Measurements from ENCODE around the gene ZMYM4.

Gene ZMYM4

GRCh38 chr1:35300376-35300775 is 31.9 kb downstream of the ZMYM4 start:
- Histone ChIP-seq H3K27me3 (ENCODE audit: insufficient read depth, insufficient read length) (no peaks in the 10 kb centered on the region), H3K4me3 (ENCODE audit: insufficient read length, low read depth) (no peak overlapping the region), H3K9me3 (ENCODE audit: insufficient read depth, low read length) (no peaks in the 10 kb centered on the region), H3K36me3 (ENCODE audit: insufficient read depth, insufficient read length, low read length) (peaks cover 21% of the 10 kb centered on the region), H3K9ac (ENCODE audit: insufficient read length, low read depth) (no peak overlapping the region), H3K4me1 (ENCODE audit: insufficient read depth, insufficient read length) (no peaks in the 10 kb centered on the region)
- TF ChIP-seq YY1 (IDR thresholded peaks at IDR 0.05; ENCODE audit: insufficient read depth, insufficient read length) (no peak), SUZ12 (IDR thresholded peaks at IDR 0.05; ENCODE audit: extremely low read depth, insufficient read depth, insufficient read length) (no peak), ZNF274 (IDR thresholded peaks at IDR 0.05; ENCODE audit: low read depth, low read length) (no peak)
- no peak for DNase-seq (ENCODE audit: low read depth, low spot score)

GRCh38 chr1:35301674-35302392 is 33.3 kb downstream of the ZMYM4 start:
- Histone ChIP-seq H3K9me3 (ENCODE audit: insufficient read depth, low read length) (no peaks in the 10 kb centered on the region), H3K9ac (ENCODE audit: insufficient read length, low read depth) (no peak overlapping the region), H3K27me3 (ENCODE audit: insufficient read depth, insufficient read length) (no peaks in the 10 kb centered on the region), H3K36me3 (ENCODE audit: insufficient read depth, insufficient read length, low read length) (peaks cover 13% of the 10 kb centered on the region), H3K4me3 (ENCODE audit: insufficient read length, low read depth) (no peak overlapping the region), H3K4me1 (ENCODE audit: insufficient read depth, insufficient read length) (no peaks in the 10 kb centered on the region)
- no peak for TF ChIP-seq ZNF274 (IDR thresholded peaks at IDR 0.05; ENCODE audit: low read depth, low read length)
- TF ChIP-seq SUZ12 (IDR thresholded peaks at IDR 0.05; ENCODE audit: extremely low read depth, insufficient read depth, insufficient read length) = no peak
- no peak for TF ChIP-seq YY1 (IDR thresholded peaks at IDR 0.05; ENCODE audit: insufficient read depth, insufficient read length)
- DNase-seq (ENCODE audit: low read depth, low spot score) = no peak

GRCh38 chr1:35305383-35305782 is 36.9 kb downstream of the ZMYM4 start:
- no peaks in the 10 kb centered on the region for H3K4me1 ChIP-seq (ENCODE audit: insufficient read depth, insufficient read length)
- H3K4me3 ChIP-seq (ENCODE audit: insufficient read length, low read depth) = no peak overlapping the region
- H3K9ac ChIP-seq (ENCODE audit: insufficient read length, low read depth) = no peak overlapping the region
- no peak for TF ChIP-seq ZNF274 (IDR thresholded peaks at IDR 0.05; ENCODE audit: low read depth, low read length)
- no peak for TF ChIP-seq YY1 (IDR thresholded peaks at IDR 0.05; ENCODE audit: insufficient read depth, insufficient read length)
- no peak for TF ChIP-seq SUZ12 (IDR thresholded peaks at IDR 0.05; ENCODE audit: extremely low read depth, insufficient read depth, insufficient read length)
- H3K36me3 ChIP-seq (ENCODE audit: insufficient read depth, insufficient read length, low read length) = peaks cover 11% of the 10 kb centered on the region
- no peaks in the 10 kb centered on the region for H3K9me3 ChIP-seq (ENCODE audit: insufficient read depth, low read length)
- DNase-seq (ENCODE audit: low read depth, low spot score) = no peak
- no peaks in the 10 kb centered on the region for H3K27me3 ChIP-seq (ENCODE audit: insufficient read depth, insufficient read length)

- Histone ChIP-seq H3K4me3 (ENCODE audit: insufficient read length, low read depth) (no peak overlapping the region), H3K36me3 (ENCODE audit: insufficient read depth, insufficient read length, low read length) (peaks cover 8% of the 10 kb centered on the region)
- TF ChIP-seq YY1 (IDR thresholded peaks at IDR 0.05; ENCODE audit: insufficient read depth, insufficient read length) (no peak), ZNF274 (IDR thresholded peaks at IDR 0.05; ENCODE audit: low read depth, low read length) (no peak), SUZ12 (IDR thresholded peaks at IDR 0.05; ENCODE audit: extremely low read depth, insufficient read depth, insufficient read length) (no peak)
Measured at GRCh38 chr1:35315649-35316048, 47.1 kb downstream of the ZMYM4 start.

GRCh38 chr1:35316264-35316663 is 47.8 kb downstream of the ZMYM4 start:
- H3K36me3 ChIP-seq (ENCODE audit: insufficient read depth, insufficient read length, low read length) = peaks cover 4% of the 10 kb centered on the region
- H3K9ac ChIP-seq (ENCODE audit: insufficient read length, low read depth) = no peak overlapping the region
- H3K4me1 ChIP-seq (ENCODE audit: insufficient read depth, insufficient read length) = no peaks in the 10 kb centered on the region
- TF ChIP-seq SUZ12 (IDR thresholded peaks at IDR 0.05; ENCODE audit: extremely low read depth, insufficient read depth, insufficient read length) = no peak
- no peak for TF ChIP-seq YY1 (IDR thresholded peaks at IDR 0.05; ENCODE audit: insufficient read depth, insufficient read length)
- no peak for TF ChIP-seq ZNF274 (IDR thresholded peaks at IDR 0.05; ENCODE audit: low read depth, low read length)
- no peaks in the 10 kb centered on the region for H3K27me3 ChIP-seq (ENCODE audit: insufficient read depth, insufficient read length)
- no peak for DNase-seq (ENCODE audit: low read depth, low spot score)
- no peaks in the 10 kb centered on the region for H3K9me3 ChIP-seq (ENCODE audit: insufficient read depth, low read length)
- H3K4me3 ChIP-seq (ENCODE audit: insufficient read length, low read depth) = no peak overlapping the region

More at GRCh38 chr1:35315649-35316048, 47.1 kb downstream of the ZMYM4 start:
- Histone ChIP-seq H3K9ac (ENCODE audit: insufficient read length, low read depth) (no peak overlapping the region), H3K9me3 (ENCODE audit: insufficient read depth, low read length) (no peaks in the 10 kb centered on the region), H3K27me3 (ENCODE audit: insufficient read depth, insufficient read length) (no peaks in the 10 kb centered on the region), H3K4me1 (ENCODE audit: insufficient read depth, insufficient read length) (no peaks in the 10 kb centered on the region)
- DNase-seq (ENCODE audit: low read depth, low spot score) = no peak

- no peak overlapping the region for H3K4me3 ChIP-seq (ENCODE audit: insufficient read length, low read depth)
- peaks cover 4% of the 10 kb centered on the region for H3K36me3 ChIP-seq (ENCODE audit: insufficient read depth, insufficient read length, low read length)
- H3K4me1 ChIP-seq (ENCODE audit: insufficient read depth, insufficient read length) = no peaks in the 10 kb centered on the region
- DNase-seq (ENCODE audit: low read depth, low spot score) = no peak
- TF ChIP-seq YY1 (IDR thresholded peaks at IDR 0.05; ENCODE audit: insufficient read depth, insufficient read length) = no peak
- no peaks in the 10 kb centered on the region for H3K27me3 ChIP-seq (ENCODE audit: insufficient read depth, insufficient read length)
- H3K9me3 ChIP-seq (ENCODE audit: insufficient read depth, low read length) = no peaks in the 10 kb centered on the region
- H3K9ac ChIP-seq (ENCODE audit: insufficient read length, low read depth) = no peak overlapping the region
Measured at GRCh38 chr1:35319988-35320713, 51.6 kb downstream of the ZMYM4 start.

GRCh38 chr1:35320937-35321336 is 52.4 kb downstream of the ZMYM4 start:
- TF ChIP-seq YY1 (IDR thresholded peaks at IDR 0.05; ENCODE audit: insufficient read depth, insufficient read length) (no peak), SUZ12 (IDR thresholded peaks at IDR 0.05; ENCODE audit: extremely low read depth, insufficient read depth, insufficient read length) (no peak), ZNF274 (IDR thresholded peaks at IDR 0.05; ENCODE audit: low read depth, low read length) (no peak)
- Histone ChIP-seq H3K36me3 (ENCODE audit: insufficient read depth, insufficient read length, low read length) (peaks cover 4% of the 10 kb centered on the region), H3K9me3 (ENCODE audit: insufficient read depth, low read length) (no peaks in the 10 kb centered on the region), H3K27me3 (ENCODE audit: insufficient read depth, insufficient read length) (no peaks in the 10 kb centered on the region), H3K4me1 (ENCODE audit: insufficient read depth, insufficient read length) (no peaks in the 10 kb centered on the region), H3K4me3 (ENCODE audit: insufficient read length, low read depth) (no peak overlapping the region), H3K9ac (ENCODE audit: insufficient read length, low read depth) (no peak overlapping the region)
- DNase-seq (ENCODE audit: low read depth, low spot score) = no peak
